Measurements from ENCODE around the gene FCN2. TPM values are rescaled to one million over a fixed set of nuclear protein-coding genes. Genes with fewer than 3 reads are reported as not detected.

FCN2 gene
- polyA plus RNA-seq, 3 donors: 0.50 to 0.77 (median 0.68) TPM

DNA sequence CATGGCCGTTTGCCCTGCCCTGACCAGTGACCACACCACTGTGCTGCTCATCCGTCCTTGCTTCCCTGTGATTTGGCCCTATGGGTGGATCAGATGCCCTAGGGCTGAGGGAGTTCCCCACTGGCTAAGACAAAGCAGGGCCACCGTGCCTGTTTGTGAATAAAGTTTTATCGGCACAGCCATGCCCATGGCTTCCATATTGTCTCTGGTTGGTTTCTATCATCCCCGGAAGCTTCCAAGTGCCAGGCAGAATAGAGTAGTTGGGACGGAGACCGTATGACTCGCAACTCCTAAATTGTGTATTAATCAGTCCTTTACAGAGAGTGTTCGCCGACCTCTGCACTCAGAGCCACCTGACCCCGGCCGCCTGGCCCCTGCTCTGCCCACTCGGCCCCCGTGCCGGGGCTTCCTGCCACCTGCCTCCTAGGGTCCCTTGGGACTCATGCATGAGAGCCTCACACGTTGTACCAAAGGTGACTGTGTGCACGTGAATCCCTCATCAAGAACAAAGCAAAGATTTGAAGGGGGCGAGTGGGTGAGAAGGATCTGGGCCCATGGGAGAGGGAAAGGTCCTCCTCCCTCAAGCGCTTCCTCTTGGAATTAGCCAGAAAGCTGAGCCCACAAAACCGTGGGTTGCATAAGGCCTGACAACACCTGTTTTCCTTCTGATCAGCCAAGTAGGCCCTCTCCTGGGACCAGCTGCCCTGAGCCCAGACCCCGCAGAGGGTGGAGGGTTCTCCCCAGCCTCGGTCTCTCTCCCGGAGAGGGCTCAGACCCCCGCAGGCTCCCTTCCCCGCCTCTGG, 11.7 kb upstream of the FCN2 start:
- DNase-seq: no peak

GRCh38 chr9:134869554-134870300, 10.9 kb upstream of the FCN2 start:
- no peak for DNase-seq

DNA sequence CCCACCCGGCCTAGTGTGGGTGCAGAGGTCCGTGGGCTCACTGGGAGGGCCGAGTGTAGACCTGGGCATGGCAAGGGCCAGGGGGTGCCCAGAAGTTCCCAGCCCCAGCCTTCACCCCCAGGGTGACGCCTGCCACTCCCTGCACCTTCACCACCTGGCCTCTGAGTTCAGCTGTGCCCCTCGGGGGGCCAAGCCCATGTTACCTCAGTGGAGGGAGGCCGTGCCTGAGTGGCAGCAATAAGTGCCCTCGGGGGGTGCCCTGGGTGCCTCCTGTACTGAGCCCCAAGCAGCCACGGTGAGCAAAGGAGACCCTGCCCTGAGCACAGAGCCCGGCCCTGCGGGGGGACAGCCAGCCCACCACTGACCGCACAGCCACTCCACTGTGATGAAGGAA, 10.3 kb upstream of the FCN2 start:
- no peak for DNase-seq

DNA sequence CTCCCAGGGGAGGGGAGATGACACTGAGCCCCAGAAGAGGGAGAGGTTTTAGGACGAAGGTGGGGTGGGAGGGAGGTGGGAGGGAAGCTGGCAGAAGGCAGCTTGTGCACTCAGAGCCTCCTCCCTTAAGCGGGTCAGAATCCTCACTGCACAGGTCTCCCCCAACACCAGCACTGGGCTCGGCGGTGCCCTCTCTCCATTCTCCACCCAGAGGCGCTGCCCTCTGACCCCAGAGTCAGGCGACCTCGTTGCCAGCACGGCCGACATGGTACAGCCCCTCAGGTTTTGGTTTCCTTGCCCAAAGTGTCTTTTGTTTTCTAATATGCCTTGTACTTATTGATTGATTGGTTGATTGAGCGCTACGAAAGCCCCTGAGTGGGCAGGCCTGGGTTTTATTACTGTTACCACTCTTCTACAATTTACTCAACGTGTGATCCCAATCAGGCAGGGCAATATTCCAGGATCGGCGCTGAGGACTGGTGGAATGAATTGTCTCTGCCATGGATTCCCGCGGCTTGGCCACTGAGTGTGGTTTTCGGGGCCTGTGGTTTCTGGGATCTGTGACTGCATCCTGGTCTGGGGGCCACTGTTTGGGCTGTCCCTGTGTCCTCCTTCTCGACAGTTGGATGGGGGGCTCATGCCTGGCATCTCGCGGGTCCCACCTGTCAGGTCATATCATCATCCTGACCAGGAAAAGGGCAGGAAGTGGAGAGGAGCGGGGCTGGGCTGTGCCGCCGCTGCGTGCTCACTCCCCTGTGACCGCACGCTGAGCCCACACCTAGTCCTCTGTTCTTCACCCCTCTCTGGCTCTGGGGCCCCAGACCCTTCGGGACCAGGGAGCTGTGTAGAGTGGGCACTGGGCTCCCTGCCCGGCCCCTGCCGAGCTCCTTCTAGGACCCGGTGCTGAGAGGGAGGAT, 9.6 kb upstream of the FCN2 start:
- DNase-seq: no peak

GRCh38 chr9:134871697-134872340, 8.8 kb upstream of the FCN2 start:
- peak; percentile 70 for DNase-seq

GRCh38 chr9:134872482-134873231, 8.0 kb upstream of the FCN2 start:
- no peak for DNase-seq

- no peak for DNase-seq
These were observed 5.2 kb upstream of the FCN2 start for GRCh38 chr9:134875371-134875770.

- no peak for DNase-seq
These were observed 3.1 kb upstream of the FCN2 start for GRCh38 chr9:134877541-134877940.

GRCh38 chr9:134879664-134880483, 736 bp upstream of the FCN2 start:
- no peak for DNase-seq

- no peak for DNase-seq
These were observed 682 bp downstream of the FCN2 start for GRCh38 chr9:134881313-134881670.

DNA sequence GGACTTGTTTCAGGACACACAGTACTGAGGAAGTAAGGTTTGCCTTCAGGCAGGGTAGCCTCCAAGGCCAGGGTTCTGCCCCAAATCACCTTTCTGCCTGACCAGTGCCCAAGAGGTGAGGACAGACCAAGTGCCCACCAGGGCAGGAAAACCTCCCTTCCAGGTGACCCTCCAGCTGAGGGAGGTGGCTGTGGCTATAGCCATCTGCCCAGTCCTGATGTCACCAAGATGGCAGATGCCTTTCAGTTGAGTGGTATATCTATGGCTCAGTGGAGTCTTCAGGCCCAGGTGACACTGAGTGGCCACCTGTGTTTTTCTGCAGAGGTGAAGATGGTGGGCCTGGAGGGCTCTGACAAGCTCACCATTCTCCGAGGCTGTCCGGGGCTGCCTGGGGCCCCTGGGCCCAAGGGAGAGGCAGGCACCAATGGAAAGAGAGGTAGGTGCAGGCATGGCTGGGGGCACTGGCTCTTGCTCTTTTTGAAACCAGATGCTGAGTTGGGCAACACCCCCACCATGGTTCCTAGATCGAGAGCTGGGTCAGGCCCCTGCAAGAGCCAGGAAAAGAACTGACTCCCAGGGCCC, 1.7 kb downstream of the FCN2 start:
- DNase-seq: no peak

- no peak for DNase-seq
These were observed 2.6 kb downstream of the FCN2 start for GRCh38 chr9:134883040-134883782.

DNA sequence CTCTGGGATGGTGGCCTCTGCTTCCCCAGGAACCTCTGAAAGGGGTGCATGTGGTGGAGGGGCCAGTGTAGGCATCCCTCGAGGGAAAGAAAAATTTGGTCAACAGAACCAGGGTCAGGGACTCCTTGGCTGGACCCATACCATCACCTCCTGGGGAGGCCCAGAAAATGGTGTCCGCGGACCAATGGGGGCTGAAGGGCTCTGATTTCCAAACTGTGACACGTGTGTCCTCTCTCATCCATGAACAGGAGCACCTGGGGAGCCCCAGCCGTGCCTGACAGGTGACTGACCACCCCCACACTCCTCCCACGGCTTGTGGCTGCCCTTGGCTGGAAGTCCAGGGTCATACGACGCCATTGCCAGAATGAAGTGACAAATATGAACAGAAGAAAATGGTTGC, 3.9 kb downstream of the FCN2 start:
- DNase-seq: no peak

- no peak for DNase-seq
These were observed 4.5 kb downstream of the FCN2 start for GRCh38 chr9:134885001-134885678.

DNA sequence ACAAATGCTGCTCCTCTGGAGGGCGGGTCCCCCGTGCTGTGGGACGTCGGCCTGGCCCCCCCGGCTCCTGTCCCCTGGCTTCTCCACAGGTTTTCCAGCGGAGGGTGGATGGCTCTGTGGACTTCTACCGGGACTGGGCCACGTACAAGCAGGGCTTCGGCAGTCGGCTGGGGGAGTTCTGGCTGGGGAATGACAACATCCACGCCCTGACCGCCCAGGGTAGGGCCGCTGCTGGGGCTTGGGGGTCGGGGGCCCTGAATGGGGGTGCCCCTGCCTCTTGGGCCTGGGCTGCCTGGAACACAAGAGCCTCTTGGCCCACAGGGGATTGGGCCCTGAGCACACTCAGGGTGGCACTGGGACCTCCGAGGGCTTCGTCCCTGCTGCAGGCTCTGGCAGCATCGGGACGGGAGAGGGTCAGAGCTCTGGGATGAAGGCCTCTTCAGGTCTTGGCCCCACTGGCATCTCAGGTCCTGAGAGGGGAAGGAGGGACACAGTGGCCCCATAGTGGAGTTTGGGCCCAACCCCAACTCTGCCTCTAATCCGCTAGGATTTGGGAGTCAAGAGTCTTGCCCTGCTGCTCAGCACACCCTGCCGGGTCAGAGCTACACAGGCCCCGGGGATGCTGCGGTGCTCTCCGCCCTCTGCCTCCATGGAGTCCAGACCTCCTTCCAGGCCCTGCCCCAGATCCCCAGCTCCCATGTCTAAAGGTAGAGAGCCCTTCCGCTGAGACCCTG, 5.2 kb downstream of the FCN2 start:
- no peak for DNase-seq

GRCh38 chr9:134886413-134886913, 5.9 kb downstream of the FCN2 start:
- DNase-seq: no peak

DNA sequence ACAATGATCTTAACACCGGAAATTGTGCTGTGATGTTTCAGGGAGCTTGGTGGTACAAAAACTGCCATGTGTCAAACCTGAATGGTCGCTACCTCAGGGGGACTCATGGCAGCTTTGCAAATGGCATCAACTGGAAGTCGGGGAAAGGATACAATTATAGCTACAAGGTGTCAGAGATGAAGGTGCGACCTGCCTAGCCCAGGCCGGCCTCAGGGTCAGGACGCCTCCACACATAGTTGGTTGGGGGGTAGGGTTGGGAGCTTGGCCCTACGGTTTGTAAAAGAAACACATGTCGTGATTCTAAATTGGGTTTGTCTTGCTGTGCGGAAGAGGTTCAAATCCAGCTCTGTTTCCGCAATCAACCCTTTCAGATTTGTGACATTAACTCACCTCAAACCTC, 6.6 kb downstream of the FCN2 start:
- no peak for DNase-seq

Measured in renal pelvis (tissue), 4 donors.